ENCODE results near the gene ATF4.
A peak's percentile ranks its signal among the peaks of the same experiment; 100 is the strongest.
"Not testable (repeated sequence)": the region's sequence is repeated elsewhere in the genome, so short reads cannot be mapped to it uniquely, and the experiment has no call there.

The ATF4 gene

DNA sequence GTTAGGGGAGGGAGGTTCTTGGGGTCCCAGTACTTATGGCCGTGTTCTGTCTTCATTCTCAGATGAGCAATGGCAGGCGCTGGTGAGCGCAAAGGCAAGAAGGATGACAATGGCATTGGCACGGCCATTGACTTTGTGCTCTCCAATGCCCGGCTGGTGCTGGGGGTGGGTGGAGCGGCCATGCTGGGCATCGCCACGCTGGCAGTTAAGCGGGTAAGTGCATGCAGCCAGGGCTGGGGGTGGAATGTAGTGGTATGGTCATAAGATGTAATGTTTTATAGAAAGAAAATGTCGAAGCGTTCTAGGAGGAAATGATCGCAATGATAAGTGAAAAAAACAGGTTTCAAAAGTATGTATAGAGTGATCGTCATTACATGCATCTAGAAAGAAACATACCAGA is 9.1 kb upstream of the ATF4 start:
- DNase-seq (ENCODE audit: low read depth): no peak

GRCh38 chr22:39512026-39512425 is 8.3 kb upstream of the ATF4 start:
- DNase-seq (ENCODE audit: low read depth): no peak

DNA sequence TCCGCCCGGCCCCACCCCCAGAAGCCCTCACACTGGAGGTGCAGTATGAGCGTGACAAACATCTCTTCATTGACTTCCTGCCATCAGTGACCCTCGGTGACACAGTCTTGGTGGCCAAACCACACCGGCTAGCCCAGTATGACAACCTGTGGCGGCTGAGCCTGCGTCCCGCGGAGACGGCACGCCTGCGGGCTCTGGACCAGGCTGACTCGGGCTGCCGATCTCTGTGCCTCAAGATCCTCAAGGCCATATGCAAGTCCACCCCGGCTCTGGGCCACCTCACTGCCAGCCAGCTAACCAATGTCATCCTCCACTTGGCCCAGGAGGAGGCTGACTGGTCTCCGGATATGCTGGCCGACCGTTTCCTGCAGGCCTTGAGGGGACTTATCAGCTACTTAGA is 6.6 kb upstream of the ATF4 start:
- no peak for DNase-seq (ENCODE audit: low read depth)

- no peak for DNase-seq (ENCODE audit: low read depth)
These were observed 5.9 kb upstream of the ATF4 start for GRCh38 chr22:39514373-39514973.

GRCh38 chr22:39515266-39516050 is 4.9 kb upstream of the ATF4 start:
- DNase-seq (ENCODE audit: low read depth): no peak

DNA sequence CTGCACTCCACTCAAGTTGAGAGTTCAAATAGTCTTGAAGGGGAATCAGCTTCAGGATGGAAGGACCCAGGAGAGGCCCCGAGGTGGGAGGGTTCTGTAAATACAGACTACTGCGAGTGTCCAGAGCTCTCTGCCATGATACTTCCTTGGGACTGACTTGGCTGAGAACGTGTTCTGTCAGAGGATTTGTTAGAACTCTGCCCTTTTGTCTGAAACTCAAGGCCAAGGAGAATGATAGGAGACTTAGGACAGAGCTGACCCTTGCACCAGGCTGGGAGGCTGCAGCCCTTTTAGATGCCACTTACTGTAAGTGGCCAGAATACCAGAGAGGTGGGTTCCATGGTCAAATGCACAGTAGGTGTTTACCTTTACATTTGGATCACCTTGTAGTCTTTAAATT is 2.9 kb upstream of the ATF4 start:
- DNase-seq (ENCODE audit: low read depth): no peak

DNA sequence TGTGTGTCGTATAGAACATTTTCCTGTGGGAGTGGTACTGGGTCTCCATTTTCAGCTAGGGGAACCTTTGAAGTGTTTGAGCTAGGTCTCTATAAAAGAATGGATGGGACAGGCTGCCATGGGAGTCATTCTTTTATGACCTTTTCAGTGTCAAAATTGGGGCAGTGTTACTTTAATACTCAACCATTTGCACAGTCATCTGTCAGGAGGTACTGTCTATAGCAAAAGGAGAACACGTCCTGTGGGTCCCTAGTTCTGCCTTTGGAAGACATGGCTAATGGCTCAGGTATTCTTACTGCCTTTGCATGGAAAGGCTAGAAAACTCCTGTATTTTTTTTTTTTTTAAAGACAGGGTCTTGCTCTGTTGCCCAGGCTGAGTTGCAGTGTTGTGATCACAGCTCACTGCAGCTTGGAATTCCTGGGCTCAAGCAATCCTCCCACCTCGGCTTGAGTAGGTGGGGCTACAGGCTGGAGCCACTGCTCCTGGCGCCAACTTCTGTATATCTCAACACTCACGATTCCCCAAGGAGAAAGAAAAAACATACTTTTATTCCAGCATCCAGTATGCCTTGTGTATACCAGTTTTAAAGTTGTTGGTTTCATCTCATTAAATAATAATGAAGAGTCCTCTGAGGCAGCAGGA is 2.1 kb upstream of the ATF4 start:
- DNase-seq (ENCODE audit: low read depth): no peak

- no peak for DNase-seq (ENCODE audit: low read depth)
These were observed 1.2 kb upstream of the ATF4 start for GRCh38 chr22:39518996-39519680.

GRCh38 chr22:39519681-39520225 is 609 bp upstream of the ATF4 start:
- peak; percentile 95 for DNase-seq (ENCODE audit: low read depth)

GRCh38 chr22:39521106-39521885 is 934 bp downstream of the ATF4 start:
- not testable (repeated sequence) for DNase-seq (ENCODE audit: low read depth)

DNA sequence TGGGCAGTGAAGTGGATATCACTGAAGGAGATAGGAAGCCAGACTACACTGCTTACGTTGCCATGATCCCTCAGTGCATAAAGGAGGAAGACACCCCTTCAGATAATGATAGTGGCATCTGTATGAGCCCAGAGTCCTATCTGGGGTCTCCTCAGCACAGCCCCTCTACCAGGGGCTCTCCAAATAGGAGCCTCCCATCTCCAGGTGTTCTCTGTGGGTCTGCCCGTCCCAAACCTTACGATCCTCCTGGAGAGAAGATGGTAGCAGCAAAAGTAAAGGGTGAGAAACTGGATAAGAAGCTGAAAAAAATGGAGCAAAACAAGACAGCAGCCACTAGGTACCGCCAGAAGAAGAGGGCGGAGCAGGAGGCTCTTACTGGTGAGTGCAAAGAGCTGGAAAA is 1.7 kb downstream of the ATF4 start:
- DNase-seq (ENCODE audit: low read depth): not testable (repeated sequence)

DNA sequence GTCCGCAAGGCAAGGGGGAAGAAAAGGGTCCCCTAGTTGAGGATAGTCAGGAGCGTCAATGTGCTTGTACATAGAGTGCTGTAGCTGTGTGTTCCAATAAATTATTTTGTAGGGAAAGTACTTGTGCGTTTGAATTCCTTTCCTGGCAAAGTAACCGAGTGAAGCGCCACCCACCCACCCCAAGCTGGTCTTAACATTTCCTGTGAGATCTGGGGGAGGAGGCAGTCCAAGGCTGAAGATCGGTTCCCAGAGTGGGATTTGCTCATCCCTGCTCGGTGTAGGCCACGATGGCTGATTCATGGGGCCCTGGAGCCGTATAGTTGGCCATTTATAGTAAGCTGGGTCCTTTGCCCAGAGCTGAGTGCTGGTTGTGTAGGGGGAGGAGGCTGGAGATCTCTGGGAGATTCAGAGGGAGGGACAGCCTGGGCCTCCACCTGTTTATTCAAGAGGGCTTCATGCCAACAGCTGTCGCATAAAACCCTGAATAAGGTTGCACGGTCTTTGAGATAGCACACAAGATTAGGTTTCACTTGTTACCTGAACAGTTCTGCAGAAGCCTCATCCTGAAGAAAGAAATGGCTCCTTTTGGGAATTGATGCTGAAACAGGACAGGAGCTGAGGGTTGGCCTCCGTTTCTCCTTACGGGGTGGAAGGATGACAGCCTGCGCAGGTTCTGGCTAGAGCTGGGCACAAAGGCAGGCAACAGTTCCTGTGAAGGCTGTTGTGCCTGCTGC is 2.4 kb downstream of the ATF4 start:
- DNase-seq (ENCODE audit: low read depth): no peak

- no peak for DNase-seq (ENCODE audit: low read depth)
These were observed 3.9 kb downstream of the ATF4 start for GRCh38 chr22:39524089-39524752.

DNA sequence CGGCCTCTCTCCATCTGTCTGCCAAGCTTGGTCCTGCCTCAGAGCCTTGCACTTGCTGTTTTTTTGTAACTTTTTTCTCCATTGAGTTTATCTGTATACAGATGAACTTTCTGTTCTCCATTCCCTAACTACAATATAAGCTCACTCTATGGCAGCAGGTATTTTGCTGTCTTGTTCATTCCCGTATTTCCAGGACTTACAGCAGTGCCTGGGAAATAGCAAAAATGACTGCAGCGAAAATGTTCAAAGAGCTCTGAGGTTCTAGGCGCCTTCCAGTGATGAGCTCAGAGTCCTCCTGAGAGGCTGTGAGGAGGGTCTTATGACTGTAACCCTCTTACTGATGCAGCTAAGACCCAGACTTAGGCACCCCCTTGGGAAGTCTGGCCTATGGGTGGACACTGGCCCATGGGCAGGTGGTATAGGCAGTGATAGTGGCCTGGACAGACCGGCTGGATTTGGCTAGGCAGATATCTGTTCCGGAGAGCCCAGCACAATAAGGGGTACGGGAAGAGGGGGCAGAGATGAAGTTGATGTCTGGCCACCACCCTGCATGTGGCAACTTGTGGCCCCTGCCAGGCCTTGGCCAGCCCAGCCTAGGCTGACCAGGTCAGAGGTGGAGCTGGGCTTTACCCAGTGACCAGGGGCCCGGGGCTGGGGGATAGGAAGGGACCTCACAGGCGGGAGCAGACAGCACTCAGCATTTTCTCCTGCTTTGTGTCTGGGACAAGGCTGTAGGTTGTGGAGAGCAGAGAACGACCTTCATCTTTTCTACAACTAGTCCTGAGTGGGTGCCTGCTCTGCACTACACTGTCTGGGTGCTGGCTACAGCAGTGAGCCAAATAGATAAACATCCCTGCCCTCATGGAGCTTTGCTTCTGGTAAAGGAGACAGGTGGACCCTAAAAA is 4.6 kb downstream of the ATF4 start:
- no peak for DNase-seq (ENCODE audit: low read depth)

- no peak for DNase-seq (ENCODE audit: low read depth)
These were observed 5.3 kb downstream of the ATF4 start for GRCh38 chr22:39525658-39525975.

GRCh38 chr22:39526736-39527171 is 6.4 kb downstream of the ATF4 start:
- peak; percentile 45 for DNase-seq (ENCODE audit: low read depth)

- DNase-seq (ENCODE audit: low read depth): no peak
These were observed 7.2 kb downstream of the ATF4 start for GRCh38 chr22:39527481-39527961.

GRCh38 chr22:39528080-39528661 is 7.8 kb downstream of the ATF4 start:
- DNase-seq (ENCODE audit: low read depth): no peak
